Erythroblast (primary cell): ENCODE measurements around the gene ANKRD28.

Experiments
- GATA1 ChIP-seq: IDR thresholded peaks from 2 replicates; pipeline ENCODE4 v1.6.1; 2011; ENCODE audit warnings: low read depth, mild to moderate bottlenecking, control low read depth, low read length, moderate library complexity
- POLR2A ChIP-seq: IDR thresholded peaks from 2 replicates; pipeline ENCODE4 v1.6.1; 2011; ENCODE audit warnings: mild to moderate bottlenecking, low read length

GRCh38 chr3:15714448-15714847, 83.3 kb downstream of the ANKRD28 start:
- no peak for TF ChIP-seq POLR2A
- no peak for TF ChIP-seq GATA1
